Suprapubic skin (tissue), 4 donors: ENCODE data around the gene CLDN14.

Experiments
- EP300 ChIP-seq: sonication (generic); formaldehyde crosslinking; IDR thresholded peaks from one replicate; pipeline ENCODE4 v1.6.1; 2017; ENCODE audit warnings: antibody characterized with exemption
- POLR2AphosphoS5 ChIP-seq, 3 donors: sonication (generic); formaldehyde crosslinking; IDR thresholded peaks; one replicate each; pipeline ENCODE4 v1.6.1; 2017; ENCODE audit warnings: antibody characterized with exemption in 3 of 3
- TF ChIP-seq, protein P1 (sequence below), 2 donors: fragments of 200-600 bp in 1 of 2; fragments of 450-650 bp in 1 of 2; sonication (generic) in 1 of 2; IDR thresholded peaks; one replicate each; pipeline ENCODE4 v1.5.1; 2016 to 2019; ENCODE audit warnings: antibody characterized with exemption in 2 of 2, mild to moderate bottlenecking in 1 of 2, moderate library complexity in 1 of 2

DNA sequence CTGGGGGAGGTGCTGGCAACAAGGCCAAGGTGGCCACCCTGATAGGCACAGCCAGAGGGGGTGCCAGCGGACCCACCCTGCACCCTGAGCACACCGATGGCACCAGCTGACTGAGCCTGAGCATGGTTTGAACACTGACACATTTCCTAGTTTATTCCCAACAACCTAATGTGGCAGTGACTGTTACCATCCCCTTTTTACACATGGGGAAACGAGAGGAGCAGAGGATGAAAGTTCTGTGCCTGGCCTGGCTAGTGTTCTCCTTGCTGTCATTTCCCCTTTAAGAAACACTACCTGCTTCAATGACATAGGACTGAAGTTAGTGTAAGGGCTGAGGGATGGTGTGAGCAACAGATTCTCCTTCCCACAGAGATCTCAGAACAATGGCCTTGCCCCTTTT is 15.3 kb downstream of the CLDN14 start:
- TF ChIP-seq, protein P1, sequence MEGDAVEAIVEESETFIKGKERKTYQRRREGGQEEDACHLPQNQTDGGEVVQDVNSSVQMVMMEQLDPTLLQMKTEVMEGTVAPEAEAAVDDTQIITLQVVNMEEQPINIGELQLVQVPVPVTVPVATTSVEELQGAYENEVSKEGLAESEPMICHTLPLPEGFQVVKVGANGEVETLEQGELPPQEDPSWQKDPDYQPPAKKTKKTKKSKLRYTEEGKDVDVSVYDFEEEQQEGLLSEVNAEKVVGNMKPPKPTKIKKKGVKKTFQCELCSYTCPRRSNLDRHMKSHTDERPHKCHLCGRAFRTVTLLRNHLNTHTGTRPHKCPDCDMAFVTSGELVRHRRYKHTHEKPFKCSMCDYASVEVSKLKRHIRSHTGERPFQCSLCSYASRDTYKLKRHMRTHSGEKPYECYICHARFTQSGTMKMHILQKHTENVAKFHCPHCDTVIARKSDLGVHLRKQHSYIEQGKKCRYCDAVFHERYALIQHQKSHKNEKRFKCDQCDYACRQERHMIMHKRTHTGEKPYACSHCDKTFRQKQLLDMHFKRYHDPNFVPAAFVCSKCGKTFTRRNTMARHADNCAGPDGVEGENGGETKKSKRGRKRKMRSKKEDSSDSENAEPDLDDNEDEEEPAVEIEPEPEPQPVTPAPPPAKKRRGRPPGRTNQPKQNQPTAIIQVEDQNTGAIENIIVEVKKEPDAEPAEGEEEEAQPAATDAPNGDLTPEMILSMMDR (IDR thresholded peaks at IDR 0.05): no peak
- TF ChIP-seq POLR2AphosphoS5 (IDR thresholded peaks at IDR 0.05) (no peak), EP300 (no peak)
